DMS79 (cell line): ENCODE data around the gene NHSL2.
A peak's percentile ranks its signal among the peaks of the same experiment; 100 is the strongest.
"Not testable (repeated sequence)": the region's sequence is repeated elsewhere in the genome, so short reads cannot be mapped to it uniquely, and the experiment has no call there.

Experiments
- DNase-seq: peaks from one replicate; lab custom pipeline; 2025; lab: John Stamatoyannopoulos, UW

NHSL2 gene

DNA sequence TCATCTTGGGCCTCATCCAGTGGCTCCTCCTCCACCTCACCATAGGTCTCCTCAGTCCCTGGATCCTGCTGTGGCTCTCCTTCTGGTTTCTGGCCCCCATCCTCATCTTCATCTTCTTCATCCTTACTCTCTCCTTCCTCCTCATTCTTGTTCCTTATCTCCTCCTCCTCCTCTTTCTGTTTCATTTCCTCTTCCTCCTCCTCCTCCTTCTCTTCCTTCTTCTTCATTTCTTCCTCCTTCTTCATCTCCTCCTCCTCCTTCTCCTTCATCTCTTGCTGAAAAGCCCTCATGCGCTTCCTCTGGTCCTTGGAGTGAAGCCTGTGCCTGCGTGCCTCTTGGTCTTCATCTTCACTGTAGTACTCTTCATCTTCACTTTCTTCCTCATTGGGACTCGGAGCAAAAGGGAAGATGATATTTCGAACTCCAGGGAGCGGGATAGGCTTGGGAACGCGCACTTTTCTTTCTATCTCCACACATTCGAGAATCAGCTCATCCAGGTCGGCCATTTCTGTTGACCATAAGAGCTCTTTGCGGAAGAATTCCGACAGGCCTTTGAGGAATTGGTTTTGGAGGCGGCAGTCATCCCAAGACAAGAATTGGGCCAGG lies 219.6 kb downstream of the NHSL2 start:
- no peak for DNase-seq

DNA sequence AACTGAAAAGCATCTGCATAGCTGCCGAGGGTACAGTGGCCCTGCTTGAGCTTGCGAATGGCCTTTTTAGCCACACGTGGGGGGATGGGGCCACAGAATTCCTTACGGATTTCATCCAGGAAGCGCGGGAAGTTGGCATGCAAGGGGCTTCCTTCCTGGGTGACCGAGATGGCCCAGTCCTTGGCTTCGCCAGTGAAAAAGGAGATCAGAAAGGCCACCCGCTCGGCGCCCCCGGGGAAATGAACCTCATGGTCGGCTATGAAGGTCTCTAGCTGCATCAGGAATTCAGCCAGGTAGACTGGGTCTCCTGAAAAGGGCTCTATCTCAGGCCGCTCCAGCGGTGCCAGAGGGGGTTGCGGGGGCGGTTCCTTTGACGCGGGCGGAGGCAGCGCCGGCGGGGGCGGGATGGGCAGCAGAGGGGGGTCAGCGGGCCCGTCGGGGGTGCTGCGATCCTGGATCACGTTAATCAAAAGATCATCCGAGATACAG lies 220.2 kb downstream of the NHSL2 start:
- no peak for DNase-seq

DNA sequence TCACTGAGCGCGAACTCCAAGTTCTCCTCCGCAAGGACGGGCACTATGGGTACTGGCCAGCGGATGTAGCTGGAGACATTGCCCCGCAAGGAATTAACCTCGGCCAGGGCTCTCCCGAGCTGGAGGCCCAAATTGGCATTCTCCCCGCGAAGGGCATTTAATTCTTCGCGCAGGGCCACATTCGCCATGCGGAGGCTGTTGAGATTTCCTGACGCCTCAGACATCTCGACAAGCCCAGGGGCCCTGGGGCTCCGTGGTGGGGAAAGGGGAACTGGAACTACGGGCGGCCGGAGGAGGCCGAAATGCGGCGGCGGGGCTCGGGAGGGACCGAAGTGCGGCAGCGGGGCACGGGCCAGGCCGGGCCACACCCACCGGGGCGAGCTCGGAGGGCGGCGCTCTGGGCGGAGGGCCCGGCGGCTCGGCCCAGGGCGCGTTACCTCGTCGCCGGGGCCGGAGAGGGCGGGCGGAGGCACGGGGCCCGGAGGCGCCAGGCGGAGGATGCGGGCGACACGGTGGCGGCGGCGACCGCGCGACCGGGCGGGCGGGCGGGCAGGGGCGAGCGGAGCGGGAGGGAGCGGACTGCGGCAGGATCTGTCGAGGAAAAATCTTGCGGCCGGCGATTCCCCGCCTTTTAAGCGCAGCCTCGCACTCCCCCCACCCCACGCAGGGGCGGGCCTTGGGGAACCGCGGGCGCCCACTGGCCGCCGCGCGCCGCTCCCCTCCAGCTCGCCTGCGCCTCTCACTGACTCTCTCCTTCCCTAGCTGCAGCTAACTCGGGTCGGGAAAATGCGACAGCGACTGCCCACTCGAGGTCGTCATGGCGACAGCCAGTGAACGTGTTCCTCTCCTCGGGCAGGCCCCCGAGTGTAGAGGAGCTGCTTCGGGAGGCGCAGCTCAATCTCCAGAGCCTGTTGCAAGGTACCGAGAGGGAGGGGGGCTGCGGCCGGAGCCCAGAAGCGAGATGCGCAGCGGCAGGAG lies 221.0 kb downstream of the NHSL2 start, which contains the start of gene RTL5:
TSS of gene RTL5 (minus strand) at position 599 of the 978 bp plus-strand sequence.
- peak; percentile 89 for DNase-seq

DNA sequence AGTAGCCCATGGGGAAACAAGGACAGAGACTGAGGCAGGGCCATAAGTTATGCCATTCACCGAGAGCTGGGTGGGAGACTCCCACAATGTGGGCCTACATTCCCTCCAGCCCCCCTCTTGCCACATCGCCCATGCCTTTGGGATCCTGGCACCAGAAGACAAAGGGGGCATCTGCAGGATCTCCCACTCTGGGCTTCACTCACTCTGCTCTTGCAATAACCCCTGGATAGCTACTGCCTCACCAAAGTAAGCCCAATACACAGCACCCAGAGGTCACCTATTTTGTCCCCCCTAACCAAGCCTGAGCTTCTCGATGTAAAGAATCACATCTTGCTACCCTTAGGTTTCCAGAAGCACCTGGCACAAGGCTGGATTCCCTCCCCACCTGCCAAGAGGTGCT lies 221.8 kb downstream of the NHSL2 start:
- DNase-seq, result no peak

DNA sequence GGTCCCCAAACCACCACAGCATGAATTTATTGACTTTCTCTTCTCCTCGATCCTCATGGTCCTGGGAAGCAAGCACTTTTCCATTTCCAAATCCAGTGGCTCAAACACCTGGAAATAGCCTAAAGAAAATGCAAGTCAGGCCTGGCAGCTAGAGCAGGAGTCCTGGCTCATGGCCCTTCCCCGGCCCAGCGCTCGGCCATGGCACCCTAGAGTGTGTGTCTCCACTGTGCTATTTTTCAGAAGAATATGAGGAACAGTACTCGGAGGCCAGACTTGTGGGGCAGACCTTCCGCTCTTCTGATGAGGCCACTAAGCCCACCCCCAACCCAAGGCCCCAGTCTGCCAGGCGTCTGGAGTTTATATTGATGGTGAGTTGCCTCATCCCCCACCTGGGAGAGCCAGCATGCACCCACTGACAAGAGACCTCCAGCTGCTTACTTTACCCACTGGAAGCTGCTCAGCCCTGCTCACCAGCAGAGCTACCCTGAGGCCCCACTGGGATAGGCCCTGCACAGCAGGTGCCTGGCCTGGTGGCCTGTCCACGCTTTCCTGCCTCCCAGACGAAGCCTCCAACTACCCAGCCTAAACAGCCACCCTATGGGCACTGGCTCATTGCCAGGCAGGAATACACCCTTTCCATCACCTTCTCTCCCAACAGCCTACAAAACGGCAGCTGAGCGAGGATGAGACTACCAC lies 223.4 kb downstream of the NHSL2 start:
- DNase-seq, result no peak

DNA sequence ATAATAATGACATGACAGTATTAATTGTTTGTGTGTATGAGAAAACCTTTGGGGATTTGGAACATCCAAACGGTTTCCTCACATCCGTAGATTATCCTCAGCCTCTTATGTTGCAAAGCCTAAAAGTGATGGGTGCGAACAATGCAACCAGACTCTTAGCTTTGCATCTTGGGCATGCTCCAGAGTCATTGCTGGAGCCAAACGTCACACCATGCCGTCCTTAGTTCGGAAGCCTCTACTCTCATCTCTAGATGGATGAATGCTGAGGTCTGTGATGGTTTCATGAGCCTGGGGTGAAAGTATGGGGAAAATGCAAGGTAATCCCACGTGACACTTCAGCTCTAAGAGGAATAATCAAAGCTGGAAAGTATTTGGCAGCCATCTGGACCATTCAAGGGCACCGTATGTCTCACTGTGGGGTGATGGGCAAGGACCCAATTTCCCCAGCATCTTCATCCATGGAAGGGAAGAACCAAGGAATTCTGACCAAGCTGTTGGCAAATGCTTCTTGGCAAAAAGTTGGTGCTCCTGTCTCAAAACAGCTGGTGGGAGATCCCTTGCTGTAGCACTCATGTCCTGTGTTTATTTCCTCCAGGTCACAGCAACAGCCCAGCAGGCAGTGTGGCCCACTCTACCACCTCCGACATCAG lies 227.3 kb downstream of the NHSL2 start:
- DNase-seq, result no peak

DNA sequence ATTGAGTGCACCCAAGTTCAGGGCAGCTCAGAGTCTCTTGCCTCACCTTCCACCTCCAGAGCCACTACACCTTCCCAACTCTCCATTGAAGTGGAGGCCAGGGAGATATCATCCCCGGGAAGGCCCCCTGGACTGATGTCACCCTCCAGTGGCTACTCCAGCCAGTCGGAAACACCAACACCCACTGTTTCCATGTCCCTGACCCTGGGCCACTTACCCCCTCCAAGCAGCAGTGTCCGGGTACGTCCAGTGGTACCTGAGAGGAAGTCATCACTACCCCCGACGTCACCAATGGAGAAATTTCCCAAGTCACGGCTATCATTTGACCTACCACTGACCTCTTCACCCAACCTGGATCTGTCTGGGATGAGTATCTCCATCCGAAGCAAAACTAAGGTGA lies 228.9 kb downstream of the NHSL2 start:
- no peak for DNase-seq

DNA sequence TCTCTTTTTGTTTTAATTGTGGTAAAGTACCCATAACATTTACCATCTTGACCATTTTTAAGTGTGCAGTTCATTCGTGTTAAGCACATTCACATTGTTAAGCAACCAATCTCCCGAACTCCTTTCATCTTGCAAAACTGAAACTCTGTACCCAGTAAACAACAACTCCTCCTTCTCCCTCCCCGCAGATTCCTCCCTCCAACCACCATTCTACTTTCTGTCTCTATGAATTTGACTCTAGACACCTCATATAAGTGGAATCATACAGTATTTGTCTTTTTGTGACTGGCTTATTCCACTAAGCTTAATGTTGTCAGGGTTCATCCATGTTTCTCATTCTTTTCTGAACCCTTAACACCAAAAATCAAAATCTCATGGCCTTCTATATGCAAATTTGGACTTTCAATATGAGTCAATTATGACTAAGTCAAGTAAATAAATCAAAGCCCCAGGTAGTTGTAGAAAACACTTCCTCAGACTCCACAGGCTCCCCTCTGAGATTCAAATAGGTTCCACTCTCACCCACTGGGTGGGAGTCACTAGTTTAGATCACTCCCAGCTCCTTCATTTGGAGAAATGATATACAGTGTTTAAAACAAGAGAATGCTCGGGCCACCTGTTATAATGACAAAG lies 230.8 kb downstream of the NHSL2 start:
- DNase-seq, result no peak

DNA sequence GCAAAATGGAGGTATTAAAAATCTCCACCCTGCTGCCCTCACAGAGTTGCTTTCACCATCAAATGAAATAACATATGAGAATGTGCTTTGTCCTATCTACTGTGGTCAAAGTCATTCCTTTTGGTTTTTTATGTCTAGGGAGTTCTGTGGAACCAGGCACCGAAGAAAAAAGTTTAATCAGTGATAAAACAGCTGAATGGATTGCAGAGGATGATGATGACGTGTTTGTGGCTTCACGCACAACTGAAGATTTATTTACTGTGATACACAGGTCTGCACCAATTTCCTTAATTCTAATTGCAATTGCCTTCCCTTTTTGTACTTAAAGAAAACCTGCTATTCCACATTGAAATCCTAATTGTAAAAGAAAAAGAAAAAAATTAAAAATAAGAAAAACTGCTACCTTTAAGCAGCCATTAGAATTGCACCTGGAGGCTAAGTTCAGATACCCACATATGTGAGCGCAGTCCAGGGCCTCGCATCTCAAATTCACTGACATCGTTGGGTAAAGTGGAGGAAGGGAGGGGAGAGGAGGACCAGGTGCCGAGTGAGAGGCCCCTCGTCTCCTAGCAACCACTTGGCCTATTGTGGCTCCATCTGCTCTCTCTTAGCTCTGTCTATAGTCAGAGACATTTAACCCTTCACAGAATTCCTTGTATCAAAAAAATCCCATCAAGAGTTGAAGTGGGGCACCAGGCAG lies 231.6 kb downstream of the NHSL2 start:
- peak; percentile 81 for DNase-seq

DNA sequence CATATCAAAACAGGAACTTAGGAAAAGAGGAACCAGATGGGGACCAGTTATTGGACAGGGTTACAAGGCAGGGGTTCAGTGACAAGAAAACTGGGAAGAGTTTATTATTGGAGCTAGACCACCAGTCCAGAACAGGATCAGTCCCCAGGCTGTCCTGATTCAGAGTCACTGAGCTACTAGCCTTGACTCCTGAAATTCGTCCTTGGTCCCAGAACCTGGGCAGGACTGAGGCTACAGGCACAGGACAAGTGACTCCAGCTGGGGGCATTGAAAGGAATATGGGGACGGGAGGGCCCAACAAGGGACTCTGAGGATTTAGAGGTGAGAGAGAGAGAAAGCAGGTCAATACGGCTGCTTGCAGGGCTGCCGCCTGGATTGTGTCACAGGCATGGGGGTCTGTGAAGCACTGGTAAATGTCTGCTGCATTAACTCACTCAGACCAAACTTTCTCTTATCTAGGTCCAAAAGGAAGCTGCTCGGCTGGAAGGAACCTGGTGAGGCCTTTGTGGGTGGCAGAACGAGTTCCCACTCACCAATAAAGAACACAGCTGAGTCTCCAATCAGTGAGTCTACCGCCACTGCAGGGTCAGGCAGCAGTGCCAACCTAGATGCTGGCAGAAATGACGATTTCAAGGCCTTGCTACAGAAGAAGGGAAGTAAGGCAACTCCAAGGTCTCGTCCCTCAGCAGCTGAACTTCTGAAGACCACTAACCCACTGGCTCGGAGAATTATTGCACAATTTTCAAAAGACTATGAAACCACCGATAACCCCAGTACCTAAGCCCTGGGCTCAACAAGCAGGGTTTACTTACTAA lies 232.4 kb downstream of the NHSL2 start:
- DNase-seq, result no peak

DNA sequence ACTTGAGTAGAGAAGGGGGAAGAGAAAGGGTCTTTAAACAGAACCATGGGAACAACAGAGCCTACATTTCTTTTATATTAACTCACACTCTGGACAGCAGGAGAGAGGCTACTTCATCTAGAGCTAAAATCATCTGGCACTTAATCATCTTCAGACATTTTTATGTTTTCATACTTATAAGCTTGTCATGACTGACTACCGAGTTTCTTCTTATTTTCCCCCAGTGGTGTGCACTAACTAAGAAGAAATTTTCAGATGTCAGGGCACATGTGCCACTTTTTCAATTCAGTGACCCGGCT lies 232.9 kb downstream of the NHSL2 start:
- no peak for DNase-seq

DNA sequence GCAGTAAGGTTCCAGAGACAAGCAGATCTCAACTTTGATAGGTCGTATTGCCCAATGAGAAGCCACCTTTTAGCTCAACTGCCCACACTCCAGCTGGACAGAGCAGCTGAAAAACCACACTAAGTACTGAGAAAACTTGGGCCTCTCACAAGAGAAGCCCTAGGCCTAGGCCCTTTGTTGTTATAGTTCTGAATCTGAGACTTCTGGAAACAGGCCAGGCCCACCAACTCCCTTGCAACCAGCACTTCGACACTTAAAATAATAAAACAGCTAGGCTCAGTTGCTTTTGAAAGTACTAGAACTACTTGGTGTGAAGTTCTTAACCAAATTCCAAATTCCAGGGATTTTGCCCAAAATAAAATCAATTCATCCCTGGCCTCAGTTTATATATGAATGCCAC lies 234.5 kb downstream of the NHSL2 start:
- no peak for DNase-seq

DNA sequence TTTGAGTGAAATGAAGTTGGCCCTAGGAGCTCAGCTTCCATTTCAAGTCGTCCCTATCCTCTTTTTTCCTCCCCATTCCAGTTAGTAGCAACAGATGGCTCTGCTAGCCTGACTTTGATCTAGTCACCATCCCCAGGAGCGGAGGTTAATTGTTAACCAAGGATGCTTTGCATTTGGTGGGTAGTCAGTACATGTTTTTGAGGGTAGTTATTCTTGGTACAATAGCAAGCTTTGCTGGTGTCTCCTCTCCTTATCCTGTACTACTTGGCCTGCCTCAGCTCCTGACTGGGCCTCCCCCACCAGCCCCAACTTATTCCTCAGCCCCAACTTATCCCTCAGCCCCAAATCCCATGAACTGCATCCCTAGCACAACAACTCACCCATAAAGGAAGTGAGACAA lies 235.9 kb downstream of the NHSL2 start:
- DNase-seq, result no peak

DNA sequence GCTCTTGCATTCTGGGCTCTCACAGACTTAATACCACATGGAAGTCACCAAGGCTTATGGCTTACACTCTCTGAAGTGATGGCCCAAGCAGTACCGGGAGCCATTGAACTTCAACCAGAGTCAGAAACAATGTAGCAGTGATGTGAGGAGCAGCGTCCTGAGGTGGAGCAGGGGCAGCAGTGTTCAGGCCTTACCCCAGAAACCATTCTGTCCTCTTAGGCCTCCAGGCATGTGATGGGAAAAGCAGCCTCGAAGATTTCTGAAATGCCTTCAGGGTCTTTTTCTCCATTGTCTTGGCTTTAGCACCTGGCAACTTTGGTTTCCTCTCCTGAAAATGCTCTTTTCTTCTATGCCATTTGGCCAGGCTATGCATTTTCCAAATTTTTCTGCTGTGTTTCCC lies 248.1 kb downstream of the NHSL2 start:
- no peak for DNase-seq

DNA sequence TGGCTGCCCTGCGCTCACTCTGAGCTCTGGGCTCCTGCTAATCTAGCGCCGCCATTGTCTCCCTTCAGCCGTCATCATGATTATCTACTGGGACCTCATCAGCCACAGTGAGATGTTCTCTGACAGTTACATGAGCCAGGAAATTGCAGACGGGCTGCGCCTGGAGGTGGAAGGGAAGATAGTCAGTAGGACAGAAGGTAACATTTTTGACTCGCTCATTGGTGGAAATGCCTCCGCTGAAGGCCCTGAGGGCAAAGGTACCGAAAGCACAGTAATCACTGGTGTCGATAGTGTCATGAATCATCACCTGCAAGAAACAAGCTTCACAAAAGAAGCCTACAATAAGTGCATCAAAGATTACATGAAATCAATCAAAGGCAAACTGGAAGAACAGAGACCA lies 249.1 kb downstream of the NHSL2 start:
- DNase-seq, result no peak

DNA sequence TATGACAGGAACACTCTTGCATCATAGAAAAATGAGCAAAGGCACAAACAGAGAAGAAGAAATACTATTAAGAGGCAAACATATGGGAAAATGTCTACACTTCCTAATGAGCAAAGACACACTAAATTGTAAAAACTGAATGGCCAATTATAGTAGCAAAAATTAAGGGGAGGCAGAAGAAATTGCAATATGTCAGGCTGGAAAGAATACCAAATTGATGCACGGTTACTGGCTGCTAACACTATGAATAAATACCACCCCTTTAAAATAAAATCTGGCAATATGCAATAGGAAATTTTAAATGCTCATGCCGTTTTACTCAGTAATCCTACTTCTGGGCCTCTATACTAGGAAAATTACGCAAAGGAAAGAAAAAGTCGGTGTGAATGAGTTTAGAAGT lies 254.9 kb downstream of the NHSL2 start:
- no peak for DNase-seq

DNA sequence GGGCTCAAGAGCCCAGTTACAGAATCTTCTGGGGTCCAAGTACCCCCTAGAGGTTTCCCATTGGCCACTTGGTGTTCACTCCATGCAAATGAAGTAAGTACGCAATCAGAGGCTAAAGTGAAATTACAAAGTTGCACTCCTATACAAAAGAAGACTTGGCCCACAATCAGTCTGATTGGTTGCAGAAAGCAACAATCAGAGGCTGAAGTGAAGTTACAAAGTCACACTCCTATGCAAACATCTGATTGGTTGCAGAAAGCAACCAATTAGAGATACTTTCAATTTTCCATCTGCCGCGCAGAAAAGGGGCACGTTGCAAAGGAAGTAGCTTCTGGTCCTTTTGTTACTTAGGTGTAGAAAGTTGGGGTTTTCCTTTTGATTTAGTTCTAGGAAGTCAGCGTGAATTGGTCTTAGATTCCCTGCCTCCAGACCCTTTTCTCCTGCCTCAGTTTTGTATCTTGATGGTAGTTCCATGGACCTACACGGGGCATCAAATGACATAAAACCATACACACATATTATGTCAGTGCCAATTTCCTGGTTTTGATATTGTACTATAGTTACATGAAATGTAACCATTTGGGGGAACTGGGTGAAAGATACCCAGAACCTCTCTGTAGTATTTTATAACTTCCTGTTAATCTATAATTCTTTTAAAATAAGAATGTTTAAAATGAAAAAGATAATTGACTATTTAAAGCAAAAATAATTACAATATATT lies 258.5 kb downstream of the NHSL2 start:
- DNase-seq, result no peak

DNA sequence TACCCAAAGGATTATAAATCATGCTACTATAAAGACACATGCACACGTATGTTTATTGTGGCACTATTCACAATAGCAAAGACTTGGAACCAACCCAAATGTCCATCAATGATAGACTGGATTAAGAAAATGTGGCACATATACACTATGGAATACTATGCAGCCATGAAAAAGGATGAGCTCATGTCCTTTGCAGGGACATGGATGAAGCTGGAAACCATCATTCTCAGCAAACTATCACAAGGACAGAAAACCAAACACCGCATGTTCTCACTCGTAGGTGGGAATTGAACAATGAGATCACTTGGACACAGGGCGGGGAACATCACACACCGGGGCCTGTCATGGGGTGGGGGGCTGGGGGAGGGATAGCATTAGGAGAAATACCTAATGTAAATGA lies 265.6 kb downstream of the NHSL2 start:
- DNase-seq, result not testable (repeated sequence)

DNA sequence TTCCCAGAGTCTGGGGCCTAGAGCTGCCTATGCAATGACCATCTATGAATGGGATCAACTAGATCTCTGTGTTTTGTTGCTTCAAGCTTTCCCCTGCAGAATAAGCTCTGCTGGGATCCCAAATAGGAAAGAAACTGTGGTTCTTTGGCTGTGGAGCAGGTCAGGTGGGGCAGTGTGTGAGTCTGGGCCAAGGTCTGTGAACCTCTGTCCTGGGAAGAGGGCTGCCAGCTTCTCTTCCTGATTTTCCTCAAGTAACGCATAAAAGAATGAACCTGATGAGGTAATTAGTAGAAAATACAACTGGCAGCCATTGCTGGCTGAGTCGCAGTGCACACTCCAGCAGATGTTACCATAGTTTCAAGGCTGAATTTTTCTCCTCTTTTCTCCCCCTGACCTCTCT lies 266.3 kb downstream of the NHSL2 start:
- no peak for DNase-seq

DNA sequence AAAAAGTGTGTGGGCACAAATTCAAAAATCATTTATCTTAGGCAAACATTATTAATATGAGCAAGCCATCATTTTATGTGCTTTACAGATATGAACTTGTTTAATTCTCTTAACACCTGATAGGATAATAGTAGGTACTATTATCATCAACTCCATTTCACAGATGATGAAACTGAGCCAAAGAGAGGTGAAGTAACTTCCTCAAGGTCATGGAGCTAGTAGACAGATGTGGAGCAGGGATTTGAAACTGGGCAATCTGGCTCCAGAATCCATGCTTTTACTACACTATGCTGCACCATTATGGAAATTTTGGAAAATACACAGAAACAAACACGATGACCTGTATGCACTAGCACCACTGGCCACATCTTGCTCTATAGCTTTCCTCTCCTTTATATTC lies 269.9 kb downstream of the NHSL2 start:
- no peak for DNase-seq
